MM.1S (cell line): ENCODE measurements around the gene FER.

Experiments
- DNase-seq: peaks from one replicate; pipeline ENCODE4 v3.0.0-alpha.2; 2015
- H2AFZ ChIP-seq: fragments of 300-600 bp; sonication (generic); 2 replicates; pipeline ENCODE4 v1.6.0; 2016; ENCODE audit warnings: antibody characterized with exemption, low read length
- H3F3A ChIP-seq: fragments of 300-600 bp; sonication (generic); 2 replicates; pipeline ENCODE4 v1.6.1; 2016; ENCODE audit warnings: mild to moderate bottlenecking, antibody characterized with exemption, low read length, moderate library complexity, mixed read lengths; ENCODE audit not compliant: insufficient read depth
- H3K27ac ChIP-seq: fragments of 300-600 bp; sonication (generic); 2 replicates; pipeline ENCODE4 v1.5.1; 2016; ENCODE audit warnings: mild to moderate bottlenecking, low read length
- H3K27me3 ChIP-seq: fragments of 300-600 bp; sonication (generic); replicated peaks from 2 replicates; pipeline ENCODE4 v1.6.0; 2016; ENCODE audit warnings: low read length; ENCODE audit not compliant: insufficient read depth
- H3K36me3 ChIP-seq: fragments of 300-600 bp; sonication (generic); replicated peaks from 2 replicates; pipeline ENCODE4 v1.6.1; 2016; ENCODE audit warnings: mild to moderate bottlenecking, low read length, mixed read lengths; ENCODE audit not compliant: insufficient read depth
- H3K4me1 ChIP-seq: fragments of 300-600 bp; sonication (generic); 2 replicates; pipeline ENCODE4 v1.6.1; 2016; ENCODE audit warnings: low read length, mixed read lengths
- H3K4me2 ChIP-seq: fragments of 300-600 bp; sonication (generic); 2 replicates; pipeline ENCODE4 v1.6.0; 2016; ENCODE audit warnings: low read depth, low read length
- H3K4me3 ChIP-seq: fragments of 300-600 bp; sonication (generic); 2 replicates; pipeline ENCODE4 v1.5.1; 2016; ENCODE audit warnings: low read length, mixed read lengths
- H3K79me2 ChIP-seq: fragments of 300-600 bp; sonication (generic); 2 replicates; pipeline ENCODE4 v1.6.1; 2016; ENCODE audit warnings: mixed run types, low read length, mixed read lengths
- H3K9ac ChIP-seq: fragments of 300-600 bp; sonication (generic); 2 replicates; pipeline ENCODE4 v1.6.1; 2016; ENCODE audit warnings: low read length, mixed read lengths
- H3K9me2 ChIP-seq: fragments of 300-600 bp; sonication (generic); replicated peaks from 2 replicates; pipeline ENCODE4 v1.6.1; 2016; ENCODE audit warnings: mild to moderate bottlenecking, low read length, mixed read lengths; ENCODE audit not compliant: insufficient read depth
- H3K9me3 ChIP-seq: fragments of 300-600 bp; sonication (generic); replicated peaks from 2 replicates; pipeline ENCODE4 v1.6.1; 2016; ENCODE audit warnings: mild to moderate bottlenecking, low read length, mixed read lengths; ENCODE audit not compliant: insufficient read depth
- H4K20me1 ChIP-seq: fragments of 300-600 bp; sonication (generic); 2 replicates; pipeline ENCODE4 v1.6.1; 2016; ENCODE audit warnings: mild to moderate bottlenecking, low read length, moderate library complexity, mixed read lengths; ENCODE audit not compliant: insufficient read depth
- EZH2 ChIP-seq: fragments of 300-600 bp; sonication (generic); optimal IDR thresholded peaks from 2 replicates; pipeline ENCODE3; 2017; ENCODE audit warnings: low read depth, mild to moderate bottlenecking, antibody characterized with exemption, low read length, mixed read lengths
- EZH2phosphoT487 ChIP-seq: fragments of 300-600 bp; sonication (generic); IDR thresholded peaks from 2 replicates; pipeline ENCODE4 v1.6.1; 2018; ENCODE audit warnings: antibody characterized with exemption, low read length
- TF ChIP-seq, protein P1 (sequence below): fragments of 300-600 bp; sonication (generic); IDR thresholded peaks from 2 replicates; pipeline ENCODE4 v1.5.1; 2016; ENCODE audit warnings: antibody characterized with exemption, low read length, mixed read lengths

Gene FER

GRCh38 chr5:108919591-108920326, 172.1 kb downstream of the FER start:
- no peak overlapping the region for H3K4me2 ChIP-seq
- H3F3A ChIP-seq = peaks cover 3% of the 10 kb centered on the region; the same call in 1 of the 2 replicates
- no peak overlapping the region for H2AFZ ChIP-seq
- no peak overlapping the region for H3K27ac ChIP-seq
- TF ChIP-seq, protein P1, sequence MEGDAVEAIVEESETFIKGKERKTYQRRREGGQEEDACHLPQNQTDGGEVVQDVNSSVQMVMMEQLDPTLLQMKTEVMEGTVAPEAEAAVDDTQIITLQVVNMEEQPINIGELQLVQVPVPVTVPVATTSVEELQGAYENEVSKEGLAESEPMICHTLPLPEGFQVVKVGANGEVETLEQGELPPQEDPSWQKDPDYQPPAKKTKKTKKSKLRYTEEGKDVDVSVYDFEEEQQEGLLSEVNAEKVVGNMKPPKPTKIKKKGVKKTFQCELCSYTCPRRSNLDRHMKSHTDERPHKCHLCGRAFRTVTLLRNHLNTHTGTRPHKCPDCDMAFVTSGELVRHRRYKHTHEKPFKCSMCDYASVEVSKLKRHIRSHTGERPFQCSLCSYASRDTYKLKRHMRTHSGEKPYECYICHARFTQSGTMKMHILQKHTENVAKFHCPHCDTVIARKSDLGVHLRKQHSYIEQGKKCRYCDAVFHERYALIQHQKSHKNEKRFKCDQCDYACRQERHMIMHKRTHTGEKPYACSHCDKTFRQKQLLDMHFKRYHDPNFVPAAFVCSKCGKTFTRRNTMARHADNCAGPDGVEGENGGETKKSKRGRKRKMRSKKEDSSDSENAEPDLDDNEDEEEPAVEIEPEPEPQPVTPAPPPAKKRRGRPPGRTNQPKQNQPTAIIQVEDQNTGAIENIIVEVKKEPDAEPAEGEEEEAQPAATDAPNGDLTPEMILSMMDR = peak; percentile 37
- no peak for TF ChIP-seq EZH2
- no peak for TF ChIP-seq EZH2phosphoT487
- no peaks in the 10 kb centered on the region for H3K36me3 ChIP-seq
- H3K79me2 ChIP-seq = no peaks in the 10 kb centered on the region
- H3K9me2 ChIP-seq = no peaks in the 10 kb centered on the region
- H3K9me3 ChIP-seq = no peaks in the 10 kb centered on the region
- H3K27me3 ChIP-seq = no peaks in the 10 kb centered on the region
- H3K9ac ChIP-seq = no peak overlapping the region
- H4K20me1 ChIP-seq = no peaks in the 10 kb centered on the region
- no peaks in the 10 kb centered on the region for H3K4me1 ChIP-seq
- peak; percentile 35 for DNase-seq
- no peak overlapping the region for H3K4me3 ChIP-seq

GRCh38 chr5:108924457-108924961, 176.8 kb downstream of the FER start:
- no peaks in the 10 kb centered on the region for H3K9me3 ChIP-seq
- no peaks in the 10 kb centered on the region for H3K36me3 ChIP-seq
- H3K4me2 ChIP-seq = peak overlapping the region; percentile 47
- TF ChIP-seq EZH2 = no peak
- TF ChIP-seq, protein P1 = peak; percentile 60
- no peaks in the 10 kb centered on the region for H4K20me1 ChIP-seq
- peaks cover 6% of the 10 kb centered on the region; the same call in 1 of the 2 replicates for H3F3A ChIP-seq
- no peaks in the 10 kb centered on the region for H3K27me3 ChIP-seq
- no peaks in the 10 kb centered on the region for H3K4me1 ChIP-seq
- peaks cover 28% of the 10 kb centered on the region for H3K79me2 ChIP-seq
- peak; percentile 78 for DNase-seq
- H2AFZ ChIP-seq = peak overlapping the region; percentile 62
- H3K9ac ChIP-seq = peak overlapping the region; percentile 55; the same call in 1 of the 2 replicates
- H3K9me2 ChIP-seq = no peaks in the 10 kb centered on the region
- peak overlapping the region; percentile 68 for H3K4me3 ChIP-seq
- H3K27ac ChIP-seq = peak overlapping the region; percentile 42; the same call in 1 of the 2 replicates

- no peaks in the 10 kb centered on the region for H3K9me2 ChIP-seq
- H3K9me3 ChIP-seq = no peaks in the 10 kb centered on the region
- peak overlapping the region; percentile 47 for H3K4me2 ChIP-seq
- peaks cover 6% of the 10 kb centered on the region; the same call in 1 of the 2 replicates for H3F3A ChIP-seq
- H4K20me1 ChIP-seq = no peaks in the 10 kb centered on the region
- TF ChIP-seq EZH2phosphoT487 = no peak
- TF ChIP-seq, protein P1 = no peak
- H2AFZ ChIP-seq = no peak overlapping the region
- DNase-seq = peak; percentile 25
- peak overlapping the region; percentile 55; the same call in 1 of the 2 replicates for H3K9ac ChIP-seq
- no peaks in the 10 kb centered on the region for H3K36me3 ChIP-seq
- peak overlapping the region; percentile 42; the same call in 1 of the 2 replicates for H3K27ac ChIP-seq
- H3K4me1 ChIP-seq = no peaks in the 10 kb centered on the region
- peak overlapping the region; percentile 68 for H3K4me3 ChIP-seq
- H3K27me3 ChIP-seq = no peaks in the 10 kb centered on the region
- H3K79me2 ChIP-seq = peaks cover 28% of the 10 kb centered on the region
Measured at GRCh38 chr5:108925073-108925472, 177.4 kb downstream of the FER start.
